HUDEP-2 (cell line): Measurements from ENCODE around the gene ADAMTS17.

ENCODE experiments used
- DNase-seq, 76 experiments: peaks; one replicate each; lab custom pipeline; 2025; ENCODE audit not compliant: unreplicated experiment in 76 of 76; lab: John Stamatoyannopoulos, UW

ADAMTS17 gene

GRCh38 chr15:100017140-100017539 lies 324.6 kb downstream of the ADAMTS17 start:
- DNase-seq, result no peak

- no peak for DNase-seq
Observed at GRCh38 chr15:100016632-100017031, 325.1 kb downstream of the ADAMTS17 start.

- DNase-seq, result no peak
Observed at GRCh38 chr15:100011235-100011634, 330.5 kb downstream of the ADAMTS17 start.

GRCh38 chr15:100009372-100009771 lies 332.4 kb downstream of the ADAMTS17 start:
- no peak for DNase-seq

- no peak for DNase-seq
Observed at GRCh38 chr15:100008258-100008657, 333.5 kb downstream of the ADAMTS17 start.

- no peak for DNase-seq
Observed at GRCh38 chr15:100007609-100008008, 334.2 kb downstream of the ADAMTS17 start.

GRCh38 chr15:100005715-100006114 lies 336.1 kb downstream of the ADAMTS17 start:
- no peak for DNase-seq

- no peak for DNase-seq
Observed at GRCh38 chr15:100005013-100005412, 336.8 kb downstream of the ADAMTS17 start.

- no peak for DNase-seq
Observed at GRCh38 chr15:100002787-100003536, 338.8 kb downstream of the ADAMTS17 start.

- DNase-seq, result no peak
Observed at GRCh38 chr15:100002086-100002620, 339.6 kb downstream of the ADAMTS17 start.

- DNase-seq, result no peak
Observed at GRCh38 chr15:100001405-100001804, 340.4 kb downstream of the ADAMTS17 start.

GRCh38 chr15:99999282-100000070 lies 342.3 kb downstream of the ADAMTS17 start:
- no peak for DNase-seq

GRCh38 chr15:99998661-99999101 lies 343.1 kb downstream of the ADAMTS17 start:
- no peak for DNase-seq

- no peak for DNase-seq
Observed at GRCh38 chr15:99997112-99997651, 344.6 kb downstream of the ADAMTS17 start.

- no peak for DNase-seq
Observed at GRCh38 chr15:99996660-99997059, 345.1 kb downstream of the ADAMTS17 start.

GRCh38 chr15:99995543-99995942 lies 346.2 kb downstream of the ADAMTS17 start:
- DNase-seq, result no peak

- DNase-seq, result no peak
Observed at GRCh38 chr15:99994849-99995248, 346.9 kb downstream of the ADAMTS17 start.

- DNase-seq, result no peak
Observed at GRCh38 chr15:99993681-99994131, 348.1 kb downstream of the ADAMTS17 start.

GRCh38 chr15:99993262-99993661 lies 348.5 kb downstream of the ADAMTS17 start:
- no peak for DNase-seq

GRCh38 chr15:99992611-99993231 lies 349.1 kb downstream of the ADAMTS17 start:
- DNase-seq, result no peak

- DNase-seq, result no peak
Observed at GRCh38 chr15:99989095-99989494, 352.7 kb downstream of the ADAMTS17 start.
